Measurements from ENCODE around the gene PHF13.

DNA sequence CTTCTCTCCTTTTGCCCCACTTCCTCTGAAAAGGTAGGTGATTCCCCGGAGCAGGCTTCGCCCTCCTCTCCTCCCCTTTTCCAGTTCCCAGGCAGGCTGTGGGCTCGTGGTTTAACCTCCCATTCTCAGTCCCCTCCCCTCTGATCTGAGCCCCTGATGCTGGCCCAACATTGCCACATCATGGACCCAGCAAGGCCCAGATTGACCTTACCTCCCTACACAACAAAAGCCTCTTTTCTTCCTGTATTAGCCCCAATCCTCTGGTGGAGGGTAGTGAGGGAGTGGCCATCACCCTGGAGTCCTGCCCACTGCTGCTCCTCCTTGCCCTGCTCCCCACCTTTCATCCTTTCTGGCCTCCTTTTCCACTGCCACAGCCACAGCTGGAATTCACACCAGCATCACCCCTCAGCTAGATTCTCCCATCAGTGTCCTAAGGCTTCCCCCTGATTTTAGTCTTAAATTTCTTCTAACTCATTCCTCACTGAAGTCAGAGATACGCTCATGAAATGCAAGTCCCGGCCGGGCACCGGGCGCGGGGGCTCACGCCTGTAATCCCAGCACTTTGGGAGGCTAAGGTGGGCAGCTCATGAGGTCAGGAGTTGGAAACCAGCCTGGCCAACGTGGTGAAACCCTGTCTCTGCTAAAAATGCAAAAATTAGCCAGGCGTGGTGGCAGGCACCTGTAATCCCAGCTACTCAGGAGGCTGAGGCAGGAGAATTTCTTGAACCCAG lies 40.7 kb upstream of the PHF13 start:
- TF ChIP-seq EP300 (IDR thresholded peaks at IDR 0.05), result no peak
- TF ChIP-seq, protein P1, sequence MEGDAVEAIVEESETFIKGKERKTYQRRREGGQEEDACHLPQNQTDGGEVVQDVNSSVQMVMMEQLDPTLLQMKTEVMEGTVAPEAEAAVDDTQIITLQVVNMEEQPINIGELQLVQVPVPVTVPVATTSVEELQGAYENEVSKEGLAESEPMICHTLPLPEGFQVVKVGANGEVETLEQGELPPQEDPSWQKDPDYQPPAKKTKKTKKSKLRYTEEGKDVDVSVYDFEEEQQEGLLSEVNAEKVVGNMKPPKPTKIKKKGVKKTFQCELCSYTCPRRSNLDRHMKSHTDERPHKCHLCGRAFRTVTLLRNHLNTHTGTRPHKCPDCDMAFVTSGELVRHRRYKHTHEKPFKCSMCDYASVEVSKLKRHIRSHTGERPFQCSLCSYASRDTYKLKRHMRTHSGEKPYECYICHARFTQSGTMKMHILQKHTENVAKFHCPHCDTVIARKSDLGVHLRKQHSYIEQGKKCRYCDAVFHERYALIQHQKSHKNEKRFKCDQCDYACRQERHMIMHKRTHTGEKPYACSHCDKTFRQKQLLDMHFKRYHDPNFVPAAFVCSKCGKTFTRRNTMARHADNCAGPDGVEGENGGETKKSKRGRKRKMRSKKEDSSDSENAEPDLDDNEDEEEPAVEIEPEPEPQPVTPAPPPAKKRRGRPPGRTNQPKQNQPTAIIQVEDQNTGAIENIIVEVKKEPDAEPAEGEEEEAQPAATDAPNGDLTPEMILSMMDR (IDR thresholded peaks at IDR 0.05), result no peak
- TF ChIP-seq POLR2AphosphoS5 (IDR thresholded peaks at IDR 0.05), result no peak
- no peak for TF ChIP-seq POLR2A (IDR thresholded peaks at IDR 0.05)
